ENCODE data around the gene ADCY4.
"Not testable (repeated sequence)": the region's sequence is repeated elsewhere in the genome, so short reads cannot be mapped to it uniquely, and the experiment has no call there.

ADCY4 gene

GRCh38 chr14:24366721-24367513 lies 32.0 kb upstream of the ADCY4 start:
- peak in 1 of 2 donors; percentile 11 for DNase-seq (ENCODE audit: low read depth in 1 of 2, low spot score in 1 of 2)

- DNase-seq (ENCODE audit: low read depth in 1 of 2, low spot score in 1 of 2), result no peak
These were observed 31.5 kb upstream of the ADCY4 start for GRCh38 chr14:24366413-24366720.

DNA sequence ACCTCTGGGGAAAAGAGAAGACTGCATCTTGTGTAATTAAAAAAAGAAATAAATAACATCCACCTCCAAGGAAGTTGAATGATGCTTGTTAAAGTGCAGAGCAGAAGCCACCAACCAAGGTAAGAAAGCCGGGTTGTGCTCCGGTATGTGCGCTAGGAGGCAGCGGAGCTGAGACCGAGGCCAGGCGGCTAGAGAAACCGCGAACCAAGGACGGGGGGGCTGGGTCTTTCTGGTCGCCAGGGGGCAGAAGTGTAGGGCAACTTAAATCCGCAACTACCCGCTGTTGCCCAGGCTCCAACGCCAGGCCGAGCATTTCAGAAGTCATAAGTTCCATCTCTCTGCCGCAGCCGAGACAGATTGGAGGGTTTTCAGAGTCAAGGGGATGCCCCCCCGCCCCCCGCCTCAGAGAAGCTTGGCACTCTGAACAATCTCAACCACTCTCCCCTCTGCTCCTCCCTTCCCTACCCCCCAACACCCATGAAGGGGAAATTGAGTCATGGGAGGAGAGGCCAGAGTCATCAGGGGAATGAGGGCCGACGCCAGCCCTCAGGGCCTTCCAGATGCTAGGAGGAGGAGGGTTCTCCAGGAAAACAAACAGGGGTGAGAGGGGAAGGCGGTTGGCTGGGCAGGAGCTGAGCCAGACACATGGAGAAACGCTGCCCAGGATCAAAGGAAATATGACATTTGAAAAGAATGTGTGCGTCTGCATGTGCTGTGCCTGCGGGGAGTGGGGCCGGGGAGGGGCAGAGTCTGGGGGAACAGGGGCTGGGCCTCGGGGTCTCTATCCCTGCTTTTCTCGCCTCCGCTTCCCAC lies 30.9 kb upstream of the ADCY4 start:
- DNase-seq (ENCODE audit: low read depth in 1 of 2, low spot score in 1 of 2), result peak in 1 of 2 donors; percentile 50

DNA sequence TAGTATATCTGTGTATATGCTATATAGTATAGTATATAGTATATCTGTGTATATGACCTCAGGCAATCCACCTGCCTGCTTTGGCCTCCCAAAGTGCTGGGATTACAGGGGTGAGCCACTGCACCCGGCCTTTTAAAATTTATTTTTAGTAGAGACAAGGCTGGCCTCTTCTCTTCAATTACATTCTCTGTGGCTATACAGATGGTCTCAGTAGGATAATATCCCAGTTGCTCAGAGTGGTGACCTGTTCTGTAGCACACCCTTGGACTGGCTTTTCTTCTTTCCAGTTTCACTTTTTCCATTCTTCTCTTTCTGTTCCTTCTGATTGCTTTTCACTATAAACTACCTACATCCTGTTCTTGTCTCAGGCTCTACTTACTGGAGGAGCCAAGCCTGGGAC lies 30.0 kb upstream of the ADCY4 start:
- DNase-seq (ENCODE audit: low read depth in 1 of 2, low spot score in 1 of 2), result no peak

GRCh38 chr14:24363401-24363800 lies 28.5 kb upstream of the ADCY4 start:
- no peak for DNase-seq (ENCODE audit: low read depth in 1 of 2, low spot score in 1 of 2)

GRCh38 chr14:24362241-24362960 lies 27.5 kb upstream of the ADCY4 start:
- no peak for DNase-seq (ENCODE audit: low read depth in 1 of 2, low spot score in 1 of 2)

DNA sequence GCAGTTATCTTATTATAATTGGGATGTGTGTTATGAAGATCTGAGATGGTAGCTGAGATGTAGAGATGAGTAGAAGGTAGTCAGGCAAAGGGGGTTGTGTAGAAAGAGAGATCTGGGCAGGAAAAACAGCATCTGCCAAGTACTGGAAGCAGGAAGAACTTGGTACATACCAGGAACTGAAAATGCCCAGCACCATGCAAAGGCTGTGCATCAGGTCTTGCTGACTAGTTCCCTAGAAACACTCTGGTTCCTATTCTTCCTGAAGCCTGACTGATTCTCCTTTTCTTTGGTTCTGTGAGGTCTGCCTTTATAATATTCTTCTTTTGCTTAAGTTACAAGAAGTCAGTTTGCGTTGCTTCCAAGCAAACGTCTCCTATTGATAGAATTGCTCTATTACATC lies 26.5 kb upstream of the ADCY4 start:
- no peak for DNase-seq (ENCODE audit: low read depth in 1 of 2, low spot score in 1 of 2)

DNA sequence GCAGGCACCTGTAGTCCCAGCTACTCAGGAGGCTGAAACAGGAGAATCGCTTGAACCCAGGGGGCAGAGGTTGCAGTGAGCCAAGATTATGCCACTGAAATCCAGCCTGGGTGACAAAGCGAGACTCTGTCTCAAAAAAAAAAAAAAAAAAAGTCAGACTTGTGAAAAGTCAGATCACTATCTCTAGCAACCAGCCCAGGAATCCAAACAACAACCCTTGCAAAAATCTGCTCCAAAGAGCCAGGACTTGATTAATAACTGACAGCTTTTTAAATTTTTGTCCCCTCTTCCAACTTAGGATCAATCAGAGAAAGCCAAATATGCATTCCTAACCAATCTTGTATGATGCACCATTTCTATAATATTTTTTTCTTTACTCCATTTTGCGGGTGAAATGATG lies 25.4 kb upstream of the ADCY4 start:
- no peak for DNase-seq (ENCODE audit: low read depth in 1 of 2, low spot score in 1 of 2)

DNA sequence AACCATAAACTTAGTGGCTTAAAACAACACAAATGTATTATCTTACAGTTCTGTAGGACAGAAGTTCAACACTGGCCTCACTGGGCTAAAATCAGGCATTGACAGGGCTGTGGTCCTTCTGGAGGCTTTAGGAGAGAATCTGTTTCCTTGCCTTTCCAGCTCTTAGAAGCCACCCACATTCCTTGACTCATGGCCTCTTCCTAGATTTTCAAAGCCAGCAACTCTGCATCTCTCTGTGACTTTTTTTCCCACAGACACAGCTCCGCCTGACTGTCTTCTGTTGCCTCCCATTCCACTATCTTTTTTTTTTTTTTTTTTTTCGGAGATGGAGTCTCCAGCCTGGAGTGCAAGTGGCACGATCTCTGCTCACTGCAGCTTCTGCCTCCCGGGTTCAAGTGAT lies 21.3 kb upstream of the ADCY4 start:
- DNase-seq (ENCODE audit: low read depth in 1 of 2, low spot score in 1 of 2), result no peak

- no peak for DNase-seq (ENCODE audit: low read depth in 1 of 2, low spot score in 1 of 2)
These were observed 20.1 kb upstream of the ADCY4 start for GRCh38 chr14:24355009-24355408.

DNA sequence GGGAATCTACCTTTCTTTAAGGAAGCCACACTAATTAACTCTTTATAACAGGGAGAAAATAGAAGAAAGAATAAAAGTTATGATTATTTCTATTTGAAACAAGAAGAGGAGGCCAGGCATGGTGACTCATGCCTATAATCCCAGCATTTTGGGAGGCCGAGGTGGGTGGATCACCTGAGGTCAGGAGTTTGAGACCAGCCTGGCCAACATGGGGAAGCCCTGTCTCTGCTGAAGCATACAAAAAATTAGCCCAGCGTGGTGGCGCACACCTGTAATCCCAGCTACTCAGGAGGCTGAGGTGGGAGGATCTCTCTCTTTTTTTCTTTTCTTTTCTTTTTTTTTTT lies 19.6 kb upstream of the ADCY4 start:
- DNase-seq (ENCODE audit: low read depth in 1 of 2, low spot score in 1 of 2), result not testable (repeated sequence)

DNA sequence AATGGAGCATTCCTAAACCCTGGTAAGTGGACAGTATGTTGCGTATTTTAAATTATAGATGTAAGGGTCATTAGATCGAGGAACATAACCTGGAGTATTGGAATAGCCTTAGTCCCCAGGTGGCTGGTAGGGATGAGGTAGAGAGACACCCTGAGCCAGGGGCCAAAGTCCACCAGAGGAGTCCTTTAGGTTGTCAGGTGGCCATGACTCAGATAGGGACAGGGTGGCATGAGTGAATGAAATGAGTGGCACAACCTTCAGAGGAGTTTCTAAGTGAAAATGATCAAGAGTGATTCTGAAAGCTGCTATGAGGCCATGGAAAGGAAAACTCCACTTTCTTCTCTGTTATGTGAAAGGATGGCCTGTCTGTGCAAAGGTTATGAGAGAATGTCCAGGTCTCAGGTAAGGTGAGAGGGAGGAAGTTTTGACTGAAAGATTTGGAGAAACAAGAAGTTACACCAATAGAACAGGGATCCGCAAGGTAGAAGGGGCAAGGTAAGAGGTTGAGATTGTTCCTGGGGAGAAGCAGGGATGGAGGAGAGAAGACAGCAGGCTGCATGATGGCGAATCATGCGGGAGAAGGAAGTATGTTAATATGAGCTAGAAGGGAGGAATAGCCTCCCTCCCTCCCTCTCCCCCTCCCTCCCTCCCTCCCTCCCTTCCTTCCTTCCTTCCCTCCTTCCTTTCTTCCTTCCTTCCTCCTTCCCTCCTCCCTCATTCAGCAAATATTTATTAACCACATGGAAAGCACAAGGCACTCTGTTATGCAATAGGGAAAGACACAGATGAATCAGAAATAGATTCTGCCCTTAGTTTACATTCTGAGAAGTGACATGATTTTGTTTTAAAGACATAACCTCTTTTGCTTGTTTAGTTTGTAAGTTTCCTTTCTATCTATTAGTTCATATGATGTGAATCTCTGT lies 18.9 kb upstream of the ADCY4 start:
- DNase-seq (ENCODE audit: low read depth in 1 of 2, low spot score in 1 of 2), result no peak

GRCh38 chr14:24351517-24351916 lies 16.6 kb upstream of the ADCY4 start:
- no peak for DNase-seq (ENCODE audit: low read depth in 1 of 2, low spot score in 1 of 2)

GRCh38 chr14:24349742-24350141 lies 14.9 kb upstream of the ADCY4 start:
- DNase-seq (ENCODE audit: low read depth in 1 of 2, low spot score in 1 of 2), result no peak

DNA sequence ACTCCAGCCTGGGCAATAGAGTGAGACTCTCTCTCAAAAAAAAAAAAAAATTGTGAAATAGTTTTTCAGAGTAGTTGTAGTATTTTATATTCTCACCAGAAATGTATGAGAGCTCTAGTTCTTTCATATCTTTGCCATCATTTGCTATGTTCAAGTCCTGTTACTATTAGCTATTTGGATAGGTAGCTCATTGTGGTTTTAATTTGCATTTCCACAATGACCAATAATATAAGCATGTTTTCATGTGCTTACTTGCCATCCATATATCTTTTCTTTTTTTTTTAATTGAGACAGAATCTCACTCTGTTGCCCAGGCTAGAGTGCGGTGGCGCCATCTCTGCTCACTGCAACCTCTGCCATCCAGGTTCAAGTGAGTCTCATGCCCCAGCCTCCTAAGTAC lies 13.3 kb upstream of the ADCY4 start:
- DNase-seq (ENCODE audit: low read depth in 1 of 2, low spot score in 1 of 2), result no peak

GRCh38 chr14:24347134-24347533 lies 12.3 kb upstream of the ADCY4 start:
- no peak for DNase-seq (ENCODE audit: low read depth in 1 of 2, low spot score in 1 of 2)

- no peak for DNase-seq (ENCODE audit: low read depth in 1 of 2, low spot score in 1 of 2)
These were observed 9.2 kb upstream of the ADCY4 start for GRCh38 chr14:24343795-24344660.

GRCh38 chr14:24342889-24343288 lies 8.0 kb upstream of the ADCY4 start:
- no peak for DNase-seq (ENCODE audit: low read depth in 1 of 2, low spot score in 1 of 2)

GRCh38 chr14:24340606-24341005 lies 5.7 kb upstream of the ADCY4 start:
- DNase-seq (ENCODE audit: low read depth in 1 of 2, low spot score in 1 of 2), result no peak
